Endothelial cell of umbilical vein (primary cell): Measurements from ENCODE around the gene SURF6. TPM values are rescaled to one million over a fixed set of nuclear protein-coding genes. Genes with fewer than 3 reads are reported as not detected.
"Not testable (repeated sequence)": the region's sequence is repeated elsewhere in the genome, so short reads cannot be mapped to it uniquely, and the experiment has no call there.

Source experiments
- BruUV-seq: library from RNA; stranded (reverse); fragments of 400-500 nt; replicated peaks from 2 replicates; lab custom pipeline; 2021; lab: Mats Ljungman, UMichigan
- CTCF ChIA-PET: fragments of 300-600, 350-600 bp; sonication (Branson Sonifier 250); formaldehyde crosslinking; loops from one replicate; lab custom pipeline; 2021; ENCODE audit warnings: antibody characterized with exemption, inconsistent platforms; lab: Charles Lee
- POLR2A ChIA-PET: fragments of 300-600, 350-600 bp; sonication (Branson Sonifier 250); formaldehyde crosslinking; loops from one replicate; lab custom pipeline; 2021; ENCODE audit warnings: antibody characterized with exemption, inconsistent platforms; lab: Charles Lee
- DNase-seq: peaks from one replicate; pipeline ENCODE4 v3.0.0-alpha.2; 2011; ENCODE audit warnings: low read depth, low spot score
- FAIRE-seq: peaks from 2 replicates; lab custom pipeline; 2011; peaks lifted over from hg19 to GRCh38; lab: Jason Lieb, UNC
- H2AFZ ChIP-seq: 2 replicates; pipeline ENCODE4 v1.6.0; 2012; ENCODE audit warnings: low read depth, low read length, control low read depth, inconsistent platforms
- H3K27ac ChIP-seq: 2 replicates; pipeline ENCODE4 v1.5.1; 2011; ENCODE audit warnings: low read depth, mild to moderate bottlenecking, control low read depth, low read length, moderate library complexity; ENCODE audit not compliant: insufficient read depth
- H3K27me3 ChIP-seq, 2 experiments: 2 replicates each; pipeline versions ENCODE4 v1.6.0 to v1.6.1; 2011; ENCODE audit warnings: low read length in 2 of 2, mixed read lengths in 1 of 2; ENCODE audit not compliant: control insufficient read depth in 2 of 2, insufficient read depth in 2 of 2
- H3K36me3 ChIP-seq, 2 experiments: 2 replicates in 1 of 2; 3 replicates in 1 of 2; pipeline ENCODE4 v1.5.1; 2011; ENCODE audit warnings: low read length in 2 of 2, mild to moderate bottlenecking in 1 of 2, moderate library complexity in 1 of 2; ENCODE audit not compliant: control insufficient read depth in 2 of 2, insufficient read depth in 2 of 2; ENCODE audit errors: extremely low read depth in 1 of 2
- H3K4me1 ChIP-seq: 3 replicates; pipeline ENCODE4 v1.5.1; 2011; ENCODE audit warnings: mild to moderate bottlenecking, low read length; ENCODE audit not compliant: control insufficient read depth, insufficient read depth; ENCODE audit errors: extremely low read depth
- H3K4me2 ChIP-seq: 2 replicates; pipeline ENCODE4 v1.6.1; 2011; ENCODE audit warnings: low read length, control low read depth, mixed read lengths; ENCODE audit not compliant: insufficient read depth
- H3K4me3 ChIP-seq, 3 experiments: fragments of 200-600 bp in 1 of 3; sonication (generic), shearing (Covaris generic) in 1 of 3; replicated peaks in 1 of 3; 2 replicates each; pipeline ENCODE4 v1.5.1; 2011 to 2016; ENCODE audit warnings: control low read depth in 3 of 3, low read length in 3 of 3, mild to moderate bottlenecking in 2 of 3, inconsistent platforms in 1 of 3, low read depth in 1 of 3, moderate library complexity in 1 of 3; ENCODE audit not compliant: insufficient read depth in 1 of 3
- H3K79me2 ChIP-seq: 2 replicates; pipeline ENCODE4 v1.6.0; 2012; ENCODE audit warnings: low read length, inconsistent platforms; ENCODE audit not compliant: control insufficient read depth, insufficient read depth
- H3K9ac ChIP-seq: replicated peaks from 2 replicates; pipeline ENCODE3; 2011; ENCODE audit warnings: low read length, control low read depth; ENCODE audit not compliant: insufficient read depth; ENCODE audit errors: extremely low read depth
- H3K9me1 ChIP-seq: replicated peaks from 3 replicates; pipeline ENCODE4 v1.6.0; 2011; ENCODE audit warnings: mild to moderate bottlenecking, low read length; ENCODE audit not compliant: control insufficient read depth, insufficient read depth; ENCODE audit errors: extremely low read depth
- H3K9me3 ChIP-seq: replicated peaks from 2 replicates; pipeline ENCODE4 v1.5.1; 2012; ENCODE audit warnings: low read length, inconsistent platforms; ENCODE audit not compliant: control insufficient read depth, insufficient read depth
- H4K20me1 ChIP-seq: replicated peaks from 2 replicates; pipeline ENCODE3; 2011; ENCODE audit warnings: mild to moderate bottlenecking, low read length; ENCODE audit not compliant: control insufficient read depth, insufficient read depth; ENCODE audit errors: extremely low read depth
- CTCF ChIP-seq, 2 donors: IDR thresholded peaks; 1 replicate in 1 of 2; 2 replicates in 1 of 2; pipeline ENCODE4 v1.5.1; 2011; ENCODE audit warnings: low read length in 2 of 2, mild to moderate bottlenecking in 2 of 2, moderate library complexity in 2 of 2, control low read depth in 1 of 2, inconsistent platforms in 1 of 2, low read depth in 1 of 2; ENCODE audit not compliant: insufficient read depth in 1 of 2; ENCODE audit errors: extremely low read depth in 1 of 2
- EZH2 ChIP-seq: IDR thresholded peaks from 2 replicates; pipeline ENCODE4 v1.6.1; 2012; ENCODE audit warnings: borderline replicate concordance, low read depth, mild to moderate bottlenecking, moderate library complexity, low read length, inconsistent platforms; ENCODE audit not compliant: severe bottlenecking
- FOS ChIP-seq: IDR thresholded peaks from 2 replicates; pipeline ENCODE4 v1.6.1; 2011; ENCODE audit warnings: mild to moderate bottlenecking, low read length, moderate library complexity, borderline replicate concordance; ENCODE audit not compliant: insufficient read depth
- GATA2 ChIP-seq: IDR thresholded peaks from 2 replicates; pipeline ENCODE4 v1.7.0; 2011; ENCODE audit warnings: low read depth, mild to moderate bottlenecking, moderate library complexity, mixed read lengths, low read length; ENCODE audit not compliant: insufficient read length, insufficient read depth
- JUN ChIP-seq: IDR thresholded peaks from 2 replicates; pipeline ENCODE4 v1.6.1; 2011; ENCODE audit warnings: borderline replicate concordance, low read depth; ENCODE audit not compliant: insufficient read length, insufficient read depth
- MAX ChIP-seq: IDR thresholded peaks from 2 replicates; pipeline ENCODE4 v1.6.1; 2011; ENCODE audit not compliant: insufficient read depth, insufficient read length
- MYC ChIP-seq: IDR thresholded peaks from one replicate; pipeline ENCODE4 v1.6.1; 2011; ENCODE audit warnings: mild to moderate bottlenecking, low read depth, low read length
- POLR2A ChIP-seq: IDR thresholded peaks from 2 replicates; pipeline ENCODE4 v1.6.1; 2012; ENCODE audit warnings: low read depth, mild to moderate bottlenecking, control low read depth, low read length
- POLR2AphosphoS5 ChIP-seq: IDR thresholded peaks from 2 replicates; pipeline ENCODE4 v1.6.1; 2012; ENCODE audit warnings: low read depth, mild to moderate bottlenecking, control low read depth, low read length, moderate library complexity; ENCODE audit not compliant: insufficient read depth
- dilution Hi-C: fragments of 300-500 bp; cut with MboI; formaldehyde crosslinking; loops from one replicate; pipeline ENCODE4 v1.15.0; 2019; ENCODE audit warnings: low sequenced_read_pairs; ENCODE audit not compliant: extremely low pct_ligation_motif_present
- intact Hi-C: fragments of 100-400 bp; cut with micrococcal nuclease; formaldehyde crosslinking; loops from one replicate; pipeline ENCODE4 v1.10.0; 2022
- polyA plus RNA-seq, 4 experiments: library from polyadenylated mRNA; depleted of rRNA in 3 of 4; stranded (reverse) in 3 of 4; unstranded in 1 of 4; fragments of >200 nt; gene quantifications; 2 replicates each; pipeline versions ENCODE4 v1.2.1 to v1.2.3, GENCODE V29; 2011 to 2012; ENCODE audit warnings: missing spikeins in 1 of 4
- total RNA-seq: library from RNA; stranded (reverse); gene quantifications from 2 replicates; pipeline ENCODE4 v1.2.3, GENCODE V29; 2021

SURF6 gene
- total and polyA plus RNA-seq, 2 donors (not counting 3 experiments of a cell fraction or from before 2014, with no cell fraction given) = 4.9 to 16.0 TPM

- Histone ChIP-seq H3K36me3 (peaks cover 5 to 40% of the 10 kb centered on the region in 2 experiments), H3K27me3 (no peaks in the 10 kb centered on the region), H3K9ac (no peak overlapping the region), H3K9me1 (no peaks in the 10 kb centered on the region), H3K4me2 (no peak overlapping the region), H4K20me1 (no peaks in the 10 kb centered on the region), H3K9me3 (no peaks in the 10 kb centered on the region), H3K27ac (no peak overlapping the region), H3K4me3 (no peak overlapping the region), H3K79me2 (peaks cover 12% of the 10 kb centered on the region), H2AFZ (no peak overlapping the region), H3K4me1 (peaks cover 6% of the 10 kb centered on the region)
- no peak for FAIRE-seq
- dilution Hi-C loops (no loop called here), intact Hi-C loops (loop anchor here (5.0 kb wide), 1 partner anchor 1003 kb away; no protein-coding TSS in a partner anchor)
- CTCF ChIA-PET = interaction anchor here (1.2 kb wide), 2 partner anchors 10 to 147 kb away, joined by 3 to 4 read pairs; no protein-coding TSS in a partner anchor
- POLR2A ChIA-PET = no interaction called here
- DNase-seq = no peak
- no TSS peak for BruUV-seq
- TF ChIP-seq MAX (no peak), MYC (no peak), GATA2 (no peak), CTCF (IDR thresholded peaks at IDR 0.05; ENCODE audit: extremely low read depth in 1 of 2, insufficient read depth in 1 of 2, low read depth in 1 of 2, low read length in 2 of 2) (no peak), POLR2A (no peak), POLR2AphosphoS5 (no peak), FOS (no peak), JUN (no peak), EZH2 (no peak)
These were observed 3.7 kb upstream of the SURF6 start for GRCh38 chr9:133339641-133340040.

GRCh38 chr9:133334888-133335287 lies 1.1 kb downstream of the SURF6 start:
- BruUV-seq, dilution Hi-C loops, DNase-seq, FAIRE-seq, POLR2A ChIA-PET, H3K9me3 ChIP-seq, H3K27ac ChIP-seq, H3K9me1 ChIP-seq, H2AFZ ChIP-seq, H4K20me1 ChIP-seq, H3K27me3 ChIP-seq, H3K4me1 ChIP-seq: not testable (repeated sequence)
- peak overlapping the region; percentile 49 for H3K4me2 ChIP-seq
- peaks cover 23% of the 10 kb centered on the region for H3K79me2 ChIP-seq
- intact Hi-C loops = loop anchor here (5.0 kb wide), 1 partner anchor 1007 kb away; no protein-coding TSS in a partner anchor
- H3K36me3 ChIP-seq = peaks cover 11 to 43% of the 10 kb centered on the region in 2 experiments
- H3K9ac ChIP-seq = peak overlapping the region; percentile 67
- H3K4me3 ChIP-seq = peak overlapping the region in 1 of 3 experiments; percentile 71
- CTCF ChIA-PET = interaction anchor here (1.0 to 2.4 kb wide), 4 partner anchors 9 to 152 kb away, joined by 3 to 18 read pairs (median 3); no protein-coding TSS in a partner anchor
